ENCODE measurements around the gene CNNM2. TPM values are rescaled to one million over a fixed set of nuclear protein-coding genes. Genes with fewer than 3 reads are reported as not detected.

CNNM2 gene
- total and polyA plus RNA-seq, 2 donors (not counting 1 experiment from before 2014, with no cell fraction given): 6.6 to 21.6 TPM

- no peaks in the 10 kb centered on the region for H3K9me3 ChIP-seq (ENCODE audit: control extremely low read depth in 1 of 3, control insufficient read depth in 2 of 3, insufficient read depth in 1 of 3, low read length in 2 of 3)
- no peak overlapping the region for H2AFZ ChIP-seq (ENCODE audit: insufficient read depth, low read depth, low read length, poor library complexity, severe bottlenecking)
- ATAC-seq (ENCODE audit: low read depth): no peak
- H3K4me3 ChIP-seq (ENCODE audit: control extremely low read depth in 1 of 5, extremely low read depth in 1 of 5, insufficient read depth in 1 of 5, low read depth in 2 of 5, low read length in 4 of 5): no peak overlapping the region
- no peaks in the 10 kb centered on the region for H3K79me2 ChIP-seq (ENCODE audit: control insufficient read depth, insufficient read depth, low read length)
- TF ChIP-seq EZH2 (IDR thresholded peaks at IDR 0.05; ENCODE audit: borderline replicate concordance, insufficient read depth, low read depth, low read length, poor library complexity, severe bottlenecking) (no peak), CTCF (IDR thresholded peaks at IDR 0.05) (no peak)
- H3K4me2 ChIP-seq (replicated peaks; ENCODE audit: low read depth, low read length, poor library complexity, severe bottlenecking): no peak overlapping the region
- no peak overlapping the region for H3K9ac ChIP-seq (ENCODE audit: low read length)
- Mint-ChIP-seq H3K27me3 (no peaks in the 10 kb centered on the region), H3K27ac (no peak overlapping the region), H3K4me1 (peaks cover 4% of the 10 kb centered on the region), H3K9me3 (ENCODE audit: insufficient read depth) (no peaks in the 10 kb centered on the region), H3K4me3 (no peak overlapping the region)
- H3K4me1 ChIP-seq (ENCODE audit: control insufficient read depth in 2 of 2, insufficient read depth in 2 of 2, low read length in 2 of 2): no peaks in the 10 kb centered on the region
- no peaks in the 10 kb centered on the region for H4K20me1 ChIP-seq (ENCODE audit: control insufficient read depth, insufficient read depth, low read length, poor library complexity, severe bottlenecking)
- peaks cover 2% of the 10 kb centered on the region in 2 experiments for H3K36me3 ChIP-seq (replicated peaks in 1 of 2; ENCODE audit: control extremely low read depth in 1 of 2, control insufficient read depth in 1 of 2, extremely low read depth in 1 of 2, insufficient read depth in 2 of 2, low read length in 1 of 2)
- ChIA-PET CTCF (interaction anchor here (1.3 kb wide), 1 partner anchor 190 kb away, joined by 3 read pairs; no protein-coding TSS in a partner anchor), POLR2A (no interaction called here)
- no peak for DNase-seq
- H3K27me3 ChIP-seq (replicated peaks in 1 of 4; ENCODE audit: control extremely low read depth in 1 of 4, control insufficient read depth in 3 of 4, insufficient read depth in 4 of 4, low read length in 3 of 4): no peaks in the 10 kb centered on the region
- intact Hi-C loops (cut with micrococcal nuclease): no loop called here
- 100% methylated on average over 2 of the region's 3 CpGs for WGBS (ENCODE audit: insufficient coverage)
- H3K27ac ChIP-seq (ENCODE audit: low read length in 2 of 2): no peak overlapping the region
Measured at GRCh38 chr10:103054621-103055020, 136.5 kb downstream of the CNNM2 start.

GRCh38 chr10:103055105-103055504 is 137.0 kb downstream of the CNNM2 start:
- Histone ChIP-seq H3K27me3 (replicated peaks in 1 of 4; ENCODE audit: control extremely low read depth in 1 of 4, control insufficient read depth in 3 of 4, insufficient read depth in 4 of 4, low read length in 3 of 4) (no peaks in the 10 kb centered on the region), H4K20me1 (ENCODE audit: control insufficient read depth, insufficient read depth, low read length, poor library complexity, severe bottlenecking) (no peaks in the 10 kb centered on the region), H3K27ac (ENCODE audit: low read length in 2 of 2) (no peak overlapping the region), H3K4me2 (replicated peaks; ENCODE audit: low read depth, low read length, poor library complexity, severe bottlenecking) (no peak overlapping the region), H3K79me2 (ENCODE audit: control insufficient read depth, insufficient read depth, low read length) (no peaks in the 10 kb centered on the region), H3K4me1 (ENCODE audit: control insufficient read depth in 2 of 2, insufficient read depth in 2 of 2, low read length in 2 of 2) (no peaks in the 10 kb centered on the region), H3K4me3 (ENCODE audit: control extremely low read depth in 1 of 5, extremely low read depth in 1 of 5, insufficient read depth in 1 of 5, low read depth in 2 of 5, low read length in 4 of 5) (no peak overlapping the region), H3K9ac (ENCODE audit: low read length) (no peak overlapping the region), H2AFZ (ENCODE audit: insufficient read depth, low read depth, low read length, poor library complexity, severe bottlenecking) (no peak overlapping the region), H3K9me3 (ENCODE audit: control extremely low read depth in 1 of 3, control insufficient read depth in 2 of 3, insufficient read depth in 1 of 3, low read length in 2 of 3) (no peaks in the 10 kb centered on the region), H3K36me3 (replicated peaks in 1 of 2; ENCODE audit: control extremely low read depth in 1 of 2, control insufficient read depth in 1 of 2, extremely low read depth in 1 of 2, insufficient read depth in 2 of 2, low read length in 1 of 2) (peaks cover 0 to 2% of the 10 kb centered on the region in 2 experiments)
- ChIA-PET CTCF (interaction anchor here (1.3 kb wide), 1 partner anchor 189 kb away, joined by 3 read pairs; no protein-coding TSS in a partner anchor), POLR2A (no interaction called here)
- Mint-ChIP-seq H3K27ac (no peak overlapping the region), H3K4me1 (peaks cover 4% of the 10 kb centered on the region), H3K27me3 (no peaks in the 10 kb centered on the region), H3K9me3 (ENCODE audit: insufficient read depth) (no peaks in the 10 kb centered on the region), H3K4me3 (no peak overlapping the region)
- no peak for ATAC-seq (ENCODE audit: low read depth)
- no peak for DNase-seq
- TF ChIP-seq CTCF (IDR thresholded peaks at IDR 0.05) (no peak), EZH2 (IDR thresholded peaks at IDR 0.05; ENCODE audit: borderline replicate concordance, insufficient read depth, low read depth, low read length, poor library complexity, severe bottlenecking) (no peak)
- intact Hi-C loops (cut with micrococcal nuclease): no loop called here
- 71% methylated on average over 1 of the region's 4 CpGs for WGBS (ENCODE audit: insufficient coverage)
